ENCODE data around the gene WDFY1. TPM values are rescaled to one million over a fixed set of nuclear protein-coding genes. Genes with fewer than 3 reads are reported as not detected.

The WDFY1 gene
- total and polyA plus RNA-seq, 8 donors, result 5.5 to 25.9 (median 14.9) TPM

- intact Hi-C loops (cut with DNase I), result no loop called here
- ATAC-seq (no peak), DNase-seq (no peak), FAIRE-seq (no peak)
- Histone ChIP-seq H3K27ac (no peak overlapping the region), H3K4me3 (no peak overlapping the region), H3K27me3 (no peaks in the 10 kb centered on the region), H3K9me3 (no peaks in the 10 kb centered on the region), H3K36me3 (no peaks in the 10 kb centered on the region), H3K4me1 (peaks cover 0 to 9% (median 5%) of the 10 kb centered on the region in 3 donors)
- WGBS, 2 donors, result 80 to 84% methylated on average over 6 of the region's 6 CpGs
- TF ChIP-seq CTCF (IDR thresholded peaks at IDR 0.05), result no peak
Observed at GRCh38 chr2:223952280-223952968, 7.3 kb upstream of the WDFY1 start.

GRCh38 chr2:223950448-223951347 lies 5.6 kb upstream of the WDFY1 start:
- DNase-seq (no peak), ATAC-seq (peak; percentile 54 to 78 (median 59)), FAIRE-seq (no peak)
- Histone ChIP-seq H3K36me3 (no peaks in the 10 kb centered on the region), H3K27ac (peak overlapping the region in 2 of 4 donors; percentile 24 to 48), H3K4me1 (peaks cover 0 to 2% (median 0%) of the 10 kb centered on the region in 3 donors), H3K9me3 (no peaks in the 10 kb centered on the region), H3K27me3 (no peaks in the 10 kb centered on the region), H3K4me3 (no peak overlapping the region)
- 43 to 46% methylated on average over 3 of the region's 3 CpGs for WGBS, 2 donors
- intact Hi-C loops (cut with DNase I), result no loop called here
- no peak for TF ChIP-seq CTCF (IDR thresholded peaks at IDR 0.05)

GRCh38 chr2:223949241-223949840 lies 4.2 kb upstream of the WDFY1 start:
- ATAC-seq, result no peak
- FAIRE-seq, result no peak
- Histone ChIP-seq H3K27me3 (no peaks in the 10 kb centered on the region), H3K9me3 (no peaks in the 10 kb centered on the region), H3K27ac (no peak overlapping the region), H3K4me1 (peaks cover 0 to 2% (median 0%) of the 10 kb centered on the region in 3 donors), H3K36me3 (no peaks in the 10 kb centered on the region), H3K4me3 (no peak overlapping the region)
- TF ChIP-seq CTCF (IDR thresholded peaks at IDR 0.05), result no peak
- 76 to 79% methylated on average over 3 of the region's 3 CpGs for WGBS, 2 donors
- DNase-seq, result no peak
- intact Hi-C loops (cut with DNase I), result no loop called here

- H3K4me1 ChIP-seq, result peaks cover 0 to 11% (median 0%) of the 10 kb centered on the region in 3 donors
- H3K4me3 ChIP-seq, result no peak overlapping the region
- ATAC-seq (no peak), FAIRE-seq (no peak), DNase-seq (no peak)
- no peak for TF ChIP-seq CTCF (IDR thresholded peaks at IDR 0.05)
- H3K27me3 ChIP-seq, result no peaks in the 10 kb centered on the region
- intact Hi-C loops (cut with DNase I), result no loop called here
- no peaks in the 10 kb centered on the region for H3K36me3 ChIP-seq
- H3K9me3 ChIP-seq, result no peaks in the 10 kb centered on the region
- no peak overlapping the region for H3K27ac ChIP-seq
- WGBS, 2 donors, result 20 to 28% methylated on average over 5 of the region's 5 CpGs
Observed at GRCh38 chr2:223947711-223948205, 2.6 kb upstream of the WDFY1 start.
